IMR-90 (cell line): Measurements from ENCODE around the gene CRISPLD2. TPM values are rescaled to one million over a fixed set of nuclear protein-coding genes. Genes with fewer than 3 reads are reported as not detected.

Experiments used
- ATAC-seq: fragments of 200-7000 bp; cut with Tn5 transposase; 2 replicates; pipeline ENCODE4 v1.9.1; 2020; ENCODE audit warnings: low read depth, mild to moderate bottlenecking, moderate library complexity
- BruUV-seq: library from RNA; stranded (reverse); fragments of 400-500 nt; replicated peaks from 2 replicates; lab custom pipeline; 2021; lab: Mats Ljungman, UMichigan
- CTCF ChIA-PET: fragments of 300-600 bp; formaldehyde crosslinking; extraction: SDS; loops from one replicate; lab custom pipeline; 2021; ENCODE audit warnings: antibody characterized with exemption; lab: Yijun Ruan, JAX
- POLR2A ChIA-PET: fragments of 300-600 bp; sonication (Branson Sonifier 250); formaldehyde crosslinking; loops from one replicate; lab custom pipeline; 2022; ENCODE audit warnings: antibody characterized with exemption; ENCODE audit not compliant: unreplicated experiment; lab: Charles Lee
- DNase-seq: peaks from one replicate; pipeline ENCODE4 v3.0.0; 2013
- H2AFZ ChIP-seq: replicated peaks from 2 replicates; pipeline ENCODE3; 2013; ENCODE audit warnings: low read length, mild to moderate bottlenecking; ENCODE audit not compliant: poor library complexity
- H2AK5ac ChIP-seq: 2 replicates; pipeline ENCODE4 v1.6.1; 2013; ENCODE audit warnings: low read depth, low read length, inconsistent platforms
- H2AK9ac ChIP-seq: replicated peaks from 2 replicates; pipeline ENCODE3; 2013; ENCODE audit warnings: mild to moderate bottlenecking, low read depth, low read length, moderate library complexity; ENCODE audit not compliant: poor library complexity
- H2BK120ac ChIP-seq: 2 replicates; pipeline ENCODE4 v1.6.1; 2013; ENCODE audit warnings: low read depth, low read length, inconsistent platforms
- H2BK15ac ChIP-seq: 3 replicates; pipeline ENCODE4 v1.6.1; 2013; ENCODE audit warnings: low read depth, low read length, inconsistent platforms
- H2BK20ac ChIP-seq: 2 replicates; pipeline ENCODE4 v1.6.1; 2013; ENCODE audit warnings: low read depth, mild to moderate bottlenecking, inconsistent platforms, low read length, moderate library complexity
- H2BK5ac ChIP-seq: 2 replicates; pipeline ENCODE4 v1.6.1; 2013; ENCODE audit warnings: mild to moderate bottlenecking, low read depth, low read length, inconsistent platforms; ENCODE audit not compliant: poor library complexity, severe bottlenecking
- H3K14ac ChIP-seq: replicated peaks from 2 replicates; pipeline ENCODE4 v1.6.1; 2013; ENCODE audit warnings: low read depth, low read length, inconsistent platforms
- H3K18ac ChIP-seq: 2 replicates; pipeline ENCODE4 v1.6.1; 2013; ENCODE audit warnings: low read depth, low read length, control low read depth
- H3K23ac ChIP-seq: 2 replicates; pipeline ENCODE4 v1.6.1; 2013; ENCODE audit warnings: low read depth, low read length, inconsistent platforms
- H3K27ac ChIP-seq: 2 replicates; pipeline ENCODE4 v1.5.1; 2013; ENCODE audit warnings: mild to moderate bottlenecking, control low read depth, low read length; ENCODE audit not compliant: insufficient read depth
- H3K27me3 ChIP-seq: 2 replicates; pipeline ENCODE4 v1.6.1; 2013; ENCODE audit warnings: low read length; ENCODE audit not compliant: control insufficient read depth, insufficient read depth
- H3K36me3 ChIP-seq: 2 replicates; pipeline ENCODE4 v1.6.1; 2013; ENCODE audit warnings: low read length, mixed read lengths; ENCODE audit not compliant: control insufficient read depth, insufficient read depth
- H3K4ac ChIP-seq: 2 replicates; pipeline ENCODE4 v1.6.1; 2013; ENCODE audit warnings: low read depth, low read length, inconsistent platforms
- H3K4me1 ChIP-seq: 2 replicates; pipeline ENCODE4 v1.6.1; 2013; ENCODE audit warnings: low read length, mixed read lengths; ENCODE audit not compliant: control insufficient read depth, insufficient read depth
- H3K4me2 ChIP-seq: 2 replicates; pipeline ENCODE4 v1.6.1; 2013; ENCODE audit warnings: low read depth, mild to moderate bottlenecking, control low read depth, low read length, moderate library complexity
- H3K4me3 ChIP-seq: 2 replicates; pipeline ENCODE4 v1.5.1; 2013; ENCODE audit warnings: low read depth, mild to moderate bottlenecking, control low read depth, low read length, moderate library complexity; ENCODE audit not compliant: insufficient read depth
- H3K56ac ChIP-seq: 2 replicates; pipeline ENCODE4 v1.6.1; 2013; ENCODE audit warnings: low read length, inconsistent platforms; ENCODE audit not compliant: insufficient read depth; ENCODE audit errors: extremely low read depth
- H3K79me1 ChIP-seq, 2 experiments: 2 replicates each; pipeline ENCODE4 v1.6.1; 2013; ENCODE audit warnings: low read length in 2 of 2, inconsistent platforms in 1 of 2, low read depth in 1 of 2
- H3K9ac ChIP-seq: 2 replicates; pipeline ENCODE4 v1.6.1; 2013; ENCODE audit warnings: low read depth, low read length, control low read depth
- H3K9me1 ChIP-seq: 2 replicates; pipeline ENCODE4 v1.6.1; 2013; ENCODE audit warnings: low read length, inconsistent platforms; ENCODE audit not compliant: insufficient read depth
- H3K9me3 ChIP-seq: 2 replicates; pipeline ENCODE4 v1.6.1; 2013; ENCODE audit warnings: low read length; ENCODE audit not compliant: control insufficient read depth, insufficient read depth
- H4K20me1 ChIP-seq: 2 replicates; pipeline ENCODE4 v1.6.1; 2013; ENCODE audit warnings: low read length, inconsistent platforms; ENCODE audit not compliant: insufficient read depth
- H4K5ac ChIP-seq: 2 replicates; pipeline ENCODE4 v1.6.1; 2013; ENCODE audit warnings: mild to moderate bottlenecking, low read depth, low read length, control low read depth
- H4K8ac ChIP-seq, 2 experiments: 2 replicates each; pipeline ENCODE4 v1.6.1; 2013; ENCODE audit warnings: low read depth in 2 of 2, low read length in 2 of 2, control low read depth in 1 of 2, inconsistent platforms in 1 of 2
- H4K91ac ChIP-seq: 2 replicates; pipeline ENCODE4 v1.6.1; 2013; ENCODE audit warnings: low read depth, low read length, inconsistent platforms; ENCODE audit not compliant: insufficient read depth
- BHLHE40 ChIP-seq: fragments of 150-350 bp; IDR thresholded peaks from 2 replicates; pipeline ENCODE4 v1.6.1; 2016; ENCODE audit warnings: mild to moderate bottlenecking, low read depth, low read length
- CEBPB ChIP-seq: IDR thresholded peaks from 2 replicates; pipeline ENCODE4 v1.6.1; 2012; ENCODE audit warnings: low read depth, low read length, improper control_type of control experiment
- CHD1 ChIP-seq: IDR thresholded peaks from 2 replicates; pipeline ENCODE4 v1.6.1; 2012; ENCODE audit warnings: low read depth, low read length, improper control_type of control experiment
- CTCF ChIP-seq: conservative IDR thresholded peaks from 2 replicates; pipeline ENCODE4 v1.5.1; 2012; ENCODE audit warnings: mild to moderate bottlenecking, low read depth, low read length, improper control_type of control experiment
- ELK1 ChIP-seq: fragments of 150-350 bp; IDR thresholded peaks from 2 replicates; pipeline ENCODE4 v1.6.1; 2016; ENCODE audit warnings: low read depth, mild to moderate bottlenecking, low read length, moderate library complexity, borderline replicate concordance
- FOS ChIP-seq: fragments of 150-350 bp; IDR thresholded peaks from 2 replicates; pipeline ENCODE4 v1.6.1; 2016; ENCODE audit warnings: low read depth, low read length
- MAFK ChIP-seq: IDR thresholded peaks from 2 replicates; pipeline ENCODE4 v1.6.1; 2012; ENCODE audit warnings: low read depth, low read length, improper control_type of control experiment
- MAZ ChIP-seq: IDR thresholded peaks from 2 replicates; pipeline ENCODE4 v1.6.1; 2012; ENCODE audit warnings: low read depth, mild to moderate bottlenecking, low read length, improper control_type of control experiment, moderate library complexity, borderline replicate concordance
- MXI1 ChIP-seq: IDR thresholded peaks from 2 replicates; pipeline ENCODE4 v1.6.1; 2012; ENCODE audit warnings: low read depth, mild to moderate bottlenecking, low read length, moderate library complexity, borderline replicate concordance
- NFE2L2 ChIP-seq: fragments of 150-350 bp; IDR thresholded peaks from 2 replicates; pipeline ENCODE4 v1.6.1; 2016; ENCODE audit warnings: low read depth, mild to moderate bottlenecking, low read length
- POLR2A ChIP-seq: IDR thresholded peaks from 2 replicates; pipeline ENCODE4 v1.6.1; 2012; ENCODE audit warnings: mild to moderate bottlenecking, low read depth, low read length
- RAD21 ChIP-seq: IDR thresholded peaks from 2 replicates; pipeline ENCODE4 v1.6.1; 2012; ENCODE audit warnings: low read length, improper control_type of control experiment
- RCOR1 ChIP-seq: IDR thresholded peaks from 2 replicates; pipeline ENCODE4 v1.6.1; 2012; ENCODE audit warnings: mild to moderate bottlenecking, low read length, improper control_type of control experiment; ENCODE audit not compliant: insufficient replicate concordance
- RFX5 ChIP-seq: IDR thresholded peaks from 2 replicates; pipeline ENCODE4 v1.8.0; 2012; ENCODE audit warnings: low read depth, mild to moderate bottlenecking, low read length, moderate library complexity
- SMC3 ChIP-seq: fragments of 150-350 bp; IDR thresholded peaks from 2 replicates; pipeline ENCODE4 v1.6.1; 2016; ENCODE audit warnings: low read depth, mild to moderate bottlenecking, antibody characterized with exemption, low read length, moderate library complexity
- USF2 ChIP-seq: fragments of 150-350 bp; IDR thresholded peaks from 2 replicates; pipeline ENCODE4 v1.6.1; 2017; ENCODE audit warnings: mild to moderate bottlenecking, antibody characterized with exemption, low read length, low read depth
- WGBS, 2 experiments: methylation state at CpG; one replicate each; pipeline versions ENCODE4 v1.1.5 to v1.1.7; 2013; ENCODE audit warnings: missing lambda C conversion rate in 2 of 2; ENCODE audit not compliant: insufficient read length in 1 of 2; ENCODE audit errors: extremely low coverage in 2 of 2; 5-methylcytosine and 5-hydroxymethylcytosine counted together
- dilution Hi-C: fragments of 300-500 bp; cut with HindIII; formaldehyde crosslinking; loops from one replicate; pipeline ENCODE4 v1.14.3; 2018; ENCODE audit warnings: low sequenced_read_pairs; ENCODE audit not compliant: unreplicated experiment
- in situ Hi-C: fragments of 300-500 bp; cut with MboI; formaldehyde crosslinking; loops from 3 replicates; pipeline ENCODE4 v1.14.3; 2019; ENCODE audit warnings: low sequenced_read_pairs, inconsistent platforms, mixed read lengths
- intact Hi-C: fragments of 100-400 bp; cut with micrococcal nuclease; formaldehyde crosslinking; loops from 2 replicates; pipeline ENCODE4 v1.10.0; 2022
- polyA plus RNA-seq, 3 experiments: library from polyadenylated mRNA; depleted of rRNA; stranded (reverse); fragments of >200 nt; gene quantifications; 2 replicates each; pipeline ENCODE4 v1.2.3, GENCODE V29; 2012; ENCODE audit warnings: low replicate concordance in 1 of 3
- total RNA-seq: library from RNA; depleted of rRNA; stranded (reverse); fragments of >200 nt; gene quantifications from 2 replicates; pipeline ENCODE4 v1.2.3, GENCODE V29; 2012

The CRISPLD2 gene
- total and polyA plus RNA-seq, 2 of the 4 experiments (the other 2 are of a cell fraction): 23.1 to 37.5 TPM

GRCh38 chr16:84868829-84869472 lies 49.2 kb downstream of the CRISPLD2 start:
- intact Hi-C loops: no loop called here
- Histone ChIP-seq H3K4ac (no peak overlapping the region), H3K9ac (no peak overlapping the region), H3K56ac (no peak overlapping the region), H2AK9ac (no peak overlapping the region), H2AFZ (no peak overlapping the region), H4K5ac (no peak overlapping the region), H3K9me1 (peaks cover 6% of the 10 kb centered on the region; the same call in 1 of the 2 replicates), H3K4me2 (no peak overlapping the region), H2AK5ac (no peak overlapping the region), H2BK120ac (no peak overlapping the region), H3K23ac (no peak overlapping the region), H3K18ac (no peak overlapping the region), H3K9me3 (peaks cover under 1% of the 10 kb centered on the region), H2BK20ac (no peak overlapping the region), H3K27me3 (no peaks in the 10 kb centered on the region), H3K4me3 (no peak overlapping the region), H4K20me1 (no peaks in the 10 kb centered on the region), H4K91ac (no peak overlapping the region), H3K14ac (no peak overlapping the region), H3K79me1 (no peaks in the 10 kb centered on the region; a peak in 1 of 4 replicates), H2BK15ac (no peak overlapping the region), H3K4me1 (peaks cover under 1% of the 10 kb centered on the region), H4K8ac (no peak overlapping the region), H2BK5ac (no peak overlapping the region), H3K27ac (no peak overlapping the region), H3K36me3 (peaks cover 59% of the 10 kb centered on the region)
- in situ Hi-C loops: no loop called here
- 88% methylated on average over 15 of the region's 17 CpGs; no CpG with 5 or more reads in 1 of the 2 experiments for WGBS, 2 experiments
- no peak for ATAC-seq
- POLR2A ChIA-PET: no interaction called here
- dilution Hi-C loops: no loop called here
- TF ChIP-seq CHD1: no peak
- TF ChIP-seq MAZ: no peak
- TF ChIP-seq USF2: no peak
- TF ChIP-seq MXI1: no peak
- no peak for TF ChIP-seq CTCF
- no peak for TF ChIP-seq ELK1
- TF ChIP-seq MAFK: no peak
- TF ChIP-seq BHLHE40: no peak
- TF ChIP-seq SMC3: no peak
- TF ChIP-seq POLR2A: no peak
- TF ChIP-seq RFX5: no peak
- TF ChIP-seq RAD21: no peak
- no peak for TF ChIP-seq FOS
- no peak for TF ChIP-seq NFE2L2
- TF ChIP-seq RCOR1: no peak
- no peak for TF ChIP-seq CEBPB
- CTCF ChIA-PET: no interaction called here
- no peak for DNase-seq
- no TSS peak for BruUV-seq
